GM23338 (cell line): ENCODE data around the gene FHL1. TPM values are rescaled to one million over a fixed set of nuclear protein-coding genes. Genes with fewer than 3 reads are reported as not detected.

Source experiments
- ATAC-seq: fragments of 200-7000 bp; cut with Tn5 transposase; 3 replicates; pipeline ENCODE4 v1.9.1; 2020
- DNase-seq: peaks from one replicate; pipeline ENCODE4 v3.0.0-alpha.2; 2015; ENCODE audit warnings: low spot score
- H2AFZ ChIP-seq: fragments of 200-600 bp; sonication (generic); 2 replicates; pipeline ENCODE4 v1.8.0; 2016; ENCODE audit warnings: antibody characterized with exemption, mild to moderate bottlenecking, moderate library complexity
- H3F3A ChIP-seq: fragments of 200-600 bp; sonication (generic); replicated peaks from 2 replicates; pipeline ENCODE4 v1.8.0; 2017; ENCODE audit warnings: antibody characterized with exemption, mixed run types, low read depth
- H3K27ac ChIP-seq: fragments of 200-600 bp; sonication (generic); 2 replicates; pipeline ENCODE4 v1.6.1; 2016; ENCODE audit warnings: low read depth
- H3K27me3 ChIP-seq: fragments of 200-600 bp; sonication (generic); 2 replicates; pipeline ENCODE4 v1.8.0; 2016; ENCODE audit warnings: mild to moderate bottlenecking, mixed run types, moderate library complexity; ENCODE audit not compliant: insufficient read depth
- H3K36me3 ChIP-seq: fragments of 200-600 bp; sonication (generic); 2 replicates; pipeline ENCODE4 v1.8.0; 2016; ENCODE audit warnings: mild to moderate bottlenecking; ENCODE audit not compliant: insufficient read depth
- H3K4me1 ChIP-seq: fragments of 200-600 bp; sonication (generic); 2 replicates; pipeline ENCODE4 v1.8.0; 2016; ENCODE audit warnings: mild to moderate bottlenecking, moderate library complexity; ENCODE audit not compliant: insufficient read depth
- H3K4me2 ChIP-seq: fragments of 200-600 bp; sonication (generic); 2 replicates; pipeline ENCODE4 v1.7.1; 2017; ENCODE audit warnings: mixed run types
- H3K4me3 ChIP-seq: fragments of 200-600 bp; sonication (generic); 2 replicates; pipeline ENCODE4 v1.6.1; 2016; ENCODE audit warnings: mixed run types
- H3K79me2 ChIP-seq: fragments of 200-600 bp; sonication (generic); replicated peaks from 2 replicates; pipeline ENCODE4 v1.8.0; 2017; ENCODE audit warnings: mild to moderate bottlenecking; ENCODE audit not compliant: insufficient read depth
- H3K9me2 ChIP-seq: fragments of 200-600 bp; sonication (generic); 2 replicates; pipeline ENCODE4 v1.8.0; 2017; ENCODE audit not compliant: insufficient read depth
- H4K20me1 ChIP-seq: fragments of 200-600 bp; sonication (generic); replicated peaks from 2 replicates; pipeline ENCODE4 v1.8.0; 2017; ENCODE audit warnings: mild to moderate bottlenecking; ENCODE audit not compliant: insufficient read depth
- H3K27ac Mint-ChIP-seq: 2 replicates; pipeline ENCODE4 v1.8.0; 2020; ENCODE audit warnings: inconsistent platforms, mild to moderate bottlenecking, moderate library complexity, mixed read lengths
- H3K27me3 Mint-ChIP-seq: 3 replicates; pipeline ENCODE4 v1.8.0; 2022; ENCODE audit warnings: low read depth, mild to moderate bottlenecking, moderate library complexity, mixed read lengths, inconsistent platforms; ENCODE audit not compliant: insufficient read depth, poor library complexity
- H3K36me3 Mint-ChIP-seq: 3 replicates; pipeline ENCODE4 v1.8.0; 2021; ENCODE audit warnings: low read depth, mild to moderate bottlenecking, inconsistent platforms, moderate library complexity, mixed read lengths
- H3K4me1 Mint-ChIP-seq: 3 replicates; pipeline ENCODE4 v1.8.0; 2020; ENCODE audit warnings: mild to moderate bottlenecking, inconsistent platforms, mixed read lengths
- H3K4me3 Mint-ChIP-seq: 3 replicates; pipeline ENCODE4 v1.8.0; 2021; ENCODE audit warnings: moderate library complexity, mild to moderate bottlenecking, inconsistent platforms, mixed read lengths
- H3K9me3 Mint-ChIP-seq: 3 replicates; pipeline ENCODE4 v1.8.0; 2020; ENCODE audit warnings: moderate library complexity, mild to moderate bottlenecking, inconsistent platforms, mixed read lengths
- EZH2phosphoT487 ChIP-seq: fragments of 200-600 bp; sonication (generic); IDR thresholded peaks from one replicate; pipeline ENCODE4 v1.8.1; 2018; ENCODE audit warnings: antibody characterized with exemption; ENCODE audit not compliant: unreplicated experiment
- JUNB ChIP-seq: IDR thresholded peaks from one replicate; pipeline ENCODE4 v1.6.1; 2016; ENCODE audit warnings: antibody characterized with exemption; ENCODE audit not compliant: unreplicated experiment
- NANOG ChIP-seq: IDR thresholded peaks from 2 replicates; pipeline ENCODE4 v1.6.1; 2016; ENCODE audit warnings: antibody characterized with exemption, borderline replicate concordance
- POLR2AphosphoS5 ChIP-seq: IDR thresholded peaks from 2 replicates; pipeline ENCODE4 v1.6.1; 2016; ENCODE audit warnings: antibody characterized with exemption, low read depth
- REST ChIP-seq: IDR thresholded peaks from one replicate; pipeline ENCODE4 v1.6.1; 2018; ENCODE audit warnings: antibody characterized with exemption; ENCODE audit not compliant: unreplicated experiment
- ZNF114 ChIP-seq: fragments of 250-450 bp; sonication (Bioruptor Pico); IDR thresholded peaks from 2 replicates; pipeline ENCODE4 v1.5.0; 2020; ENCODE audit warnings: mild to moderate bottlenecking, moderate library complexity
- ZNF462 ChIP-seq: fragments of 250-450 bp; sonication (Bioruptor Pico); IDR thresholded peaks from 2 replicates; pipeline ENCODE4 v1.5.0; 2020; ENCODE audit warnings: mild to moderate bottlenecking, moderate library complexity
- polyA plus RNA-seq: library from polyadenylated mRNA; unstranded; fragments of >200 nt; fragmentation: Nextera tagmentation; extraction: Ambion mirVana; gene quantifications from 2 replicates; pipeline ENCODE4 v1.2.1, GENCODE V29; 2016
- total RNA-seq: library from RNA; depleted of rRNA; stranded (reverse); fragments of >200 nt; shearing (Covaris generic); gene quantifications from 2 replicates; pipeline ENCODE4 v1.2.3, GENCODE V29; 2014

The FHL1 gene
- total and polyA plus RNA-seq, 2 experiments from 2014 or later: 47.9 to 60.4 TPM

- TF ChIP-seq REST: no peak
Observed at GRCh38 chrX:136212557-136213111, 65.3 kb downstream of the FHL1 start (continued).

- H3K4me1 ChIP-seq: no peaks in the 10 kb centered on the region
- no peaks in the 10 kb centered on the region for H3K36me3 ChIP-seq
- no peak overlapping the region for H3K4me3 ChIP-seq
- DNase-seq (no peak), ATAC-seq (no peak)
- H3K79me2 ChIP-seq: no peaks in the 10 kb centered on the region
- H3K4me1 Mint-ChIP-seq: no peaks in the 10 kb centered on the region; the same call in 2 of the 3 replicates
- TF ChIP-seq ZNF462 (no peak), NANOG (no peak), POLR2AphosphoS5 (no peak), JUNB (no peak), EZH2phosphoT487 (no peak), ZNF114 (no peak), REST (no peak)
- H3K27me3 ChIP-seq: no peaks in the 10 kb centered on the region
- H3K27ac Mint-ChIP-seq: no peak overlapping the region
- no peaks in the 10 kb centered on the region for H4K20me1 ChIP-seq
- no peaks in the 10 kb centered on the region for H3F3A ChIP-seq
- H3K27ac ChIP-seq: no peak overlapping the region
- no peaks in the 10 kb centered on the region for H3K9me2 ChIP-seq
- H3K27me3 Mint-ChIP-seq: no peaks in the 10 kb centered on the region
- H3K36me3 Mint-ChIP-seq: peaks cover 9% of the 10 kb centered on the region
- H2AFZ ChIP-seq: no peak overlapping the region
- H3K4me2 ChIP-seq: no peak overlapping the region
- H3K9me3 Mint-ChIP-seq: no peaks in the 10 kb centered on the region
- H3K4me3 Mint-ChIP-seq: no peak overlapping the region
Observed at GRCh38 chrX:136214551-136214950, 67.2 kb downstream of the FHL1 start.
